Smooth muscle cell of the umbilical artery (primary cell): ENCODE data around the gene NSL1. TPM values are rescaled to one million over a fixed set of nuclear protein-coding genes. Genes with fewer than 3 reads are reported as not detected.

Source experiments
- total RNA-seq: library from RNA; depleted of rRNA; stranded (reverse); fragments of >200 nt; gene quantifications from 2 replicates; pipeline ENCODE4 v1.2.3, GENCODE V29; 2014

The NSL1 gene
- 23.8 and 28.9 TPM in 2 replicates for total RNA-seq

GRCh38 chr1:212791676-212792395 is at the start of gene NSL1, which contains the start of gene TATDN3:
TSS of gene NSL1 (minus strand) at chr1:212791777. CDS start at chr1:212791763, 14 bp downstream.
TSS of gene TATDN3 (plus strand) at chr1:212791894. CDS start at chr1:212791922, 28 bp downstream.

GRCh38 chr1:212699625-212700222 is 91.9 kb downstream of the NSL1 start, which contains the start of gene BATF3:
TSS of gene BATF3 (minus strand) at chr1:212699840. CDS start at chr1:212699762, 78 bp downstream.

Other genes starting within 250 kb of the NSL1 start
- 2.7 and 3.1 TPM in 2 replicates for gene ATF3, start 183.0 kb downstream of the NSL1 start, total RNA-seq
- 0.42 and 0.59 TPM in 2 replicates for gene BATF3, start 91.9 kb downstream of the NSL1 start, total RNA-seq
- 12.5 and 13.4 TPM in 2 replicates for gene TATDN3, start 117 bp upstream of the NSL1 start, total RNA-seq
- not detected in 2 replicates for gene SPATA45, start 55.9 kb upstream of the NSL1 start, total RNA-seq
- gene FLVCR1, start 66.5 kb upstream of the NSL1 start, total RNA-seq: 9.5 and 10.1 TPM in 2 replicates
- gene VASH2, start 158.8 kb upstream of the NSL1 start, total RNA-seq: 1.4 and 2.4 TPM in 2 replicates
- 42.8 and 46.9 TPM in 2 replicates for gene ANGEL2, start 224.1 kb upstream of the NSL1 start, total RNA-seq